HG02981 (cell line): Measurements from ENCODE around the gene OR6N1.

ENCODE experiments used
- ATAC-seq: cut with Tn5 transposase; IDR thresholded peaks from one replicate; pipeline ENCODE4 v1.9.1; 2021; ENCODE audit warnings: mild to moderate bottlenecking, moderate library complexity; ENCODE audit not compliant: unreplicated experiment

The OR6N1 gene

GRCh38 chr1:158752155-158752712 is 19.8 kb downstream of the OR6N1 start:
- ATAC-seq, result no peak

GRCh38 chr1:158735848-158736247 is 36.1 kb downstream of the OR6N1 start:
- no peak for ATAC-seq

DNA sequence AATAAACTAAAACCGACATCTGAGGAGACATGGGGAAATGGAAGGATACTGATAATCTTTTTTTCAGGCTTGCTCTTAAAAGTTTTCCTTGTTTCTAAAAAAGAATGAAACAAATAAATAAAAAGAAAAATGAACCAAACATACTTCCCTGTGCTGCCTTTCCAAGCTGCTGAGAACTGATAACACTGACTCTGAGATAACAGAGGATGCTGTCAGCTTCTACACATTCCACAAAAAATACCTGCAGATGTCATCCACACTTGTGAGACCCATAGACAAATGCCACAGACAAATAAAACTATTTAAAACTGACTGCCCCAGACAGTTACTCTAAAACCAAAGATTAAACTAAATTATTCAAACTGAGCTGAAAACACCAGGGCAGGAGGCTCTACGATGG is 39.5 kb downstream of the OR6N1 start:
- no peak for ATAC-seq

DNA sequence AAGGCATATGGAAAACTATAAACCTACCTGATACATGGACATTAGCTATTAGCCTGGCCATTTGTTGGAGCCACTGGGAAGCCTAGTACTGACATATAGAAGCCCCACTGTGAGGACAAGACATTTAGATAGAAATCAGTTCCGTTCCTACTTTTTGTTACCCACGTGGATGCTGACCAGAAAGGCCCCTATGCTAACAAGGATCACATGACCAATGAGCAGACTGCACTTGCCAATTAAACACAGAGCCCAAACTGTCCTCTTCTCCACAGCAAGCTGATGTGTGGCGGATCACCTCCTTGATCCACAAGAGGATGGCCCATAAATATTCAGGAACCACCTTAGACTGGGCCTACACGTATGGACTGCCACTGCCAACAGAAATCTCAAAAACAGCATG is 40.3 kb downstream of the OR6N1 start:
- ATAC-seq, result no peak

- ATAC-seq, result no peak
Observed at GRCh38 chr1:158730453-158730852, 41.5 kb downstream of the OR6N1 start.

DNA sequence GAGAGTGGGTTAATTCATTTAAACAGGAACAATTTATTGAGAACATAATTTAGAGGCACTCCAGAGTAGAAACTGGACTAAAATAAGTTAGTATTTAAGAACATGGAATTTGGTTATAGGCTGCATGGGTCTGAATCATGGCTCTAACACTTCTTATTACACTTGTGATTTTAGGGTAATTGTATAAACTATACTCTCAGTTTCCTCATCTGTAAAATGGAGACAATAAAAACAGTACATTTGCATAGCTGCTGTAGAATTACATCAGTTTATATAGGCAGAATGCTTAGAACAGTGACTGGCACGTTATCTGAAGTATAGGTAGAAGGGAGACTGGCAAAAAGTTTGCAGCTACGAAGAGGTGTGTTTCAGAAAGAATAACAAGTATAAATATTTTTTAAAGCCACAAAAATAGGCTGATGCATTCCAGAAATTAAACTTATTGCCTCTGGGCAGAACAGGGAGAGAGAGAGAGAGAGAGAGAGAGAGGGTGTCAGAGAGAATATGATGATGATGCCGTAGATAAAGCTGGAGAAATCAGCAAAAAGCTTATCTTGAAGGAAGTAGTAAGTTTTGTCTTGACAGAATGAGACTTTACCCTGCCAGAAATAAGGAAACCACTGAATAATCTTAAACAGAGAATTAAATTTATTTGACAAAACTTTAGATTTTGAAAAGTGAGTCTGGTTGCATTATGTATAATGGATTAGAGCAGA is 43.3 kb downstream of the OR6N1 start:
- no peak for ATAC-seq

DNA sequence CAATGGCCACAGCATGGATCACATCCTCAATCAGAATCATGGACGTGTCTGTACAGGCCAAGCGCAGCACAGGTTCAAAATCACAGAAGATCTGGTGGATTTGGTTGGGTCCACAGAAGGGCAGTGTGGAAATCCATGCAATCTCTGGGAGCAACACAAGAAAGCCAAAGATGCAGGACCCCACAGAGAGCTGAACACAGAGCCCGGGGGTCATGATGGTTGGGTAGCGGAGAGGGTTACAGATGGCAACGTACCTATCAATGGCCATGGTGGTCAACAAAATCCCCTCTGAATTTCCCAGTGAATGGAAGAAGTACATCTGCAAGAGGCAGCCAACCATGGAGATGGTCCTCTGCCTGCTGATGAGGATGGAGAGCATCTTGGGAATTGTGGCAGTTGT is 47.6 kb downstream of the OR6N1 start:
- no peak for ATAC-seq

DNA sequence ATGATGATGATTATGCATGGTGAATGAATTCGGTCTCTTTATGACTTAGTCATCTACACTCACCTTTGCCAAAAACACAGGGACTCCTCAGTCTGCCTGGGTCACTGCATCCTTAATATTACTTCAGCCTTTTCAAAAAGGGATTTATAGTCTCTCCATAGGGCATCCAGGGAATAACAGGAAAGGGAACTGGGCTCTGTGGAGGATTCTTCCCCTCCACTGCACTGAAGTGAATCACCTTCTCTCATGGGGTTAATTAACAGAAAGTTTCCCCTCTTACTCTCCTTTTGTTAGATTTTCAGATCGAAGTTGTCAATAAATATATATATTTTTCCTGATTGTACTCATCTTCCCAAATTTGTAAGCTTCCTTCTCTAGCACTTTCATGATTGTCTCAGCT is 51.4 kb downstream of the OR6N1 start, which contains the start of gene OR6K3:
OR6K3 (minus strand) TSS at position 101 of the 400 bp plus-strand sequence. CDS start 2,605 bp downstream, outside the sequence.
- ATAC-seq, result no peak

GRCh38 chr1:158719664-158720063 is 52.3 kb downstream of the OR6N1 start:
- ATAC-seq, result no peak

- no peak for ATAC-seq
Observed at GRCh38 chr1:158717344-158717743, 54.7 kb downstream of the OR6N1 start.

- ATAC-seq, result no peak
Observed at GRCh38 chr1:158716335-158716734, 55.7 kb downstream of the OR6N1 start.

- ATAC-seq, result no peak
Observed at GRCh38 chr1:158714754-158715153, 57.2 kb downstream of the OR6N1 start.
